ENCODE results near the gene TSPAN2.

GRCh38 chr1:115121793-115122192 is 32.5 kb upstream of the TSPAN2 start:
- TF ChIP-seq CTCF (conservative IDR thresholded peaks at IDR 0.05; ENCODE audit: low read length) (no peak), EZH2phosphoT487 (IDR thresholded peaks at IDR 0.05; ENCODE audit: borderline replicate concordance) (no peak)
